HG03342 (cell line): Measurements from ENCODE around the gene CRTAP.
"Not testable (repeated sequence)": the region's sequence is repeated elsewhere in the genome, so short reads cannot be mapped to it uniquely, and the experiment has no call there.

Source experiments
- ATAC-seq: cut with Tn5 transposase; IDR thresholded peaks from one replicate; pipeline ENCODE4 v1.9.1; 2021; ENCODE audit warnings: mild to moderate bottlenecking, moderate library complexity; ENCODE audit not compliant: unreplicated experiment

CRTAP gene

GRCh38 chr3:33173103-33173502 is 59.3 kb downstream of the CRTAP start:
- ATAC-seq = no peak

GRCh38 chr3:33173672-33174071 is 59.9 kb downstream of the CRTAP start:
- ATAC-seq = no peak

- no peak for ATAC-seq
Observed at GRCh38 chr3:33174095-33174494, 60.3 kb downstream of the CRTAP start.

GRCh38 chr3:33174711-33175414 is 61.0 kb downstream of the CRTAP start:
- no peak for ATAC-seq

GRCh38 chr3:33179132-33179531 is 65.3 kb downstream of the CRTAP start:
- no peak for ATAC-seq

GRCh38 chr3:33181229-33181628 is 67.4 kb downstream of the CRTAP start:
- no peak for ATAC-seq

- ATAC-seq = not testable (repeated sequence)
Observed at GRCh38 chr3:33181641-33182040, 67.8 kb downstream of the CRTAP start.

GRCh38 chr3:33184863-33185262 is 71.0 kb downstream of the CRTAP start:
- ATAC-seq = no peak

GRCh38 chr3:33186524-33187367 is 72.9 kb downstream of the CRTAP start:
- no peak for ATAC-seq

GRCh38 chr3:33187368-33187634 is 73.5 kb downstream of the CRTAP start:
- ATAC-seq = no peak

- no peak for ATAC-seq
Observed at GRCh38 chr3:33194303-33194702, 80.5 kb downstream of the CRTAP start.

GRCh38 chr3:33196538-33196937 is 82.7 kb downstream of the CRTAP start:
- no peak for ATAC-seq
